Measurements from ENCODE around the gene FRAS1. TPM values are rescaled to one million over a fixed set of nuclear protein-coding genes. Genes with fewer than 3 reads are reported as not detected.
"Not testable (repeated sequence)": the region's sequence is repeated elsewhere in the genome, so short reads cannot be mapped to it uniquely, and the experiment has no call there.

The FRAS1 gene
- total RNA-seq, 2 donors from 2014 or later, result 0.07 to 0.10 TPM

DNA sequence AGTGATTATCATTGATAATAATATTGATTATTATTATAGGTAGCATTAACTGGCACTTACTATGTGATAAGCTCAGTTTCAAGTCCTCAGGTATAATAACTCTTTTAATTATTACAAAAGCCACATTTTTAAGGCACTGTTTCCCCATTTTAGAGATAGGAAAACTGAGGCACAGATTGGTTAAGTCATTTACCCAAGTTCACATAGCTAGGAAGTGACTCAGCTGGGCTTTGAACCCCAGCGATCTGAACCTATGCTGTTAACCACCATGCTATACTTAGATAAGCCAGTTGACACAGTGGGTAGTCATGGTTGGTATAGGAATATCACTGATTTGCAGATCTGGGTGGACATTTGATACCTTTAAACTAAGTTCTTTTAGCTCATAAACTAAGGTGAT lies 110.4 kb downstream of the FRAS1 start:
- peaks cover 7% of the 10 kb centered on the region for H3K27me3 Mint-ChIP-seq (ENCODE audit: low read depth)
- H3K36me3 Mint-ChIP-seq (ENCODE audit: insufficient read depth in 2 of 2), result no peaks in the 10 kb centered on the region
- no peak overlapping the region for H3K4me3 Mint-ChIP-seq
- DNase-seq, result no peak
- H3K4me1 Mint-ChIP-seq (ENCODE audit: low read depth), result no peaks in the 10 kb centered on the region
- H3K9me3 Mint-ChIP-seq, result no peaks in the 10 kb centered on the region
- H3K27ac Mint-ChIP-seq, result no peak overlapping the region
- no peak for ATAC-seq (replicated peaks in 1 of 2)

DNA sequence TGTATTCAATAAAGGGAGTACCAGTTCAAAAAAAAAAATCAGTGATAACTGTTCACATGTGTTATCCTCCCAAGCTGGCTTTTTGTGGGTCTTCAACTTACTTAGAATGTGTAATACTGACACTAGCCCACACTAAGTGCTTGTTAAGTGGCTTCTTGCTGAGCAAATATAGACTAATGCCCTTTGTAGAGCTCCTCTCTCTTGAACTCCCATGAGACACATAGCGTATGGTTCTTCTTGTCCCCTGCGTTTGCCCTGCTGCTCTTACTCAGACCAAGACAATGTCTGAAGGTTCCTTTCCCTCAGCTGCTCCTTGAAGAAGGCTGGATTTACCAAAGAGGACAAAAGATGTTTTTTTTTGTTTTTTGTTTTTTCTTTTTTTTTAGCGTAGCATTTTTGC lies 110.9 kb downstream of the FRAS1 start:
- ATAC-seq (replicated peaks in 1 of 2), result no peak
- no peaks in the 10 kb centered on the region for H3K4me1 Mint-ChIP-seq (ENCODE audit: low read depth)

DNA sequence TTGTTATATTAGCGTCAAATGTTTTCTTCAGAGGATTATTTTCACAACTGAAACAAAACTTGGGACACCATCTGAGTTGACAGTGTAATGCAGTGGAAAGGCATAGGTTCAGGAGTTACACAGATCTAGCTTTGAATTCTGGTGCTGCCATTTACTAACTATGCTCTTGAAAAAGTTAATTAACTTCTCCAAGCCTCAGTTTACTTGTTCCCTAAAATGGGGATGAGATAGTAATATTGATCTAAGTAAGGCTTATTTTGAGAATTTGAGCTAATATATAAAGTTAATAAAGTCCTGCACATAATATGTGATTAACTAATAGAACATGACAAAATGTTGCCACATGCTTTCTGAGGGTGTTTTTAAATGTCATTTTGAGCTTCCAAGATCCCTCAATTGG lies 112.6 kb downstream of the FRAS1 start:
- Mint-ChIP-seq H3K36me3 (ENCODE audit: insufficient read depth in 2 of 2) (no peaks in the 10 kb centered on the region), H3K4me1 (ENCODE audit: low read depth) (no peaks in the 10 kb centered on the region), H3K9me3 (no peaks in the 10 kb centered on the region), H3K4me3 (no peak overlapping the region), H3K27ac (no peak overlapping the region), H3K27me3 (ENCODE audit: low read depth) (peaks cover 7% of the 10 kb centered on the region)
- no peak for DNase-seq
- no peak for ATAC-seq (replicated peaks in 1 of 2)

More for the DNA sequence above, 110.9 kb downstream of the FRAS1 start:
- H3K4me3 Mint-ChIP-seq, result no peak overlapping the region
- H3K36me3 Mint-ChIP-seq (ENCODE audit: insufficient read depth in 2 of 2), result no peaks in the 10 kb centered on the region
- DNase-seq, result no peak
- peaks cover 7% of the 10 kb centered on the region for H3K27me3 Mint-ChIP-seq (ENCODE audit: low read depth)
- H3K27ac Mint-ChIP-seq, result no peak overlapping the region
- no peaks in the 10 kb centered on the region for H3K9me3 Mint-ChIP-seq

DNA sequence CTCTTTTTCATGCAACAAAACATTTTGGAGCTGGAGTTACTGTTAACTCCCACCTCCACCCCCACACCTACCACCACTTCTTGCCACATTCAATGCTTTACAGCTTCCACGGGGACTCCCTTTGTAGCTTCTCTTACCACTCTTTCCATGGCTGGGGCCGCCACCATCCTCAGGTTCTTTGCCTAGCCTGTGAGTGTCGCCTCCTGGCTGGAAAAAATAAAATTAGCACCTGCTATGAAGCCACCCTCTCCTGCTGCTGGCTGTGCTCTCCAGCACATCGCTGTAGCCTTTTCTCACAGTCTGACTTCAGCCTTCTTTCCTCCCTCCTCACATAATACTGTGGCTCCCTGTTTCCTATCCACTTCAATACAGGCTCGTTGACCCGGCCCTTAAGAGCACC lies 114.4 kb downstream of the FRAS1 start:
- DNase-seq (no peak), ATAC-seq (replicated peaks in 1 of 2) (no peak)
- Mint-ChIP-seq H3K27me3 (ENCODE audit: low read depth) (peaks cover 7% of the 10 kb centered on the region), H3K4me1 (ENCODE audit: low read depth) (no peaks in the 10 kb centered on the region), H3K27ac (no peak overlapping the region), H3K9me3 (no peaks in the 10 kb centered on the region), H3K4me3 (no peak overlapping the region), H3K36me3 (ENCODE audit: insufficient read depth in 2 of 2) (no peaks in the 10 kb centered on the region)

DNA sequence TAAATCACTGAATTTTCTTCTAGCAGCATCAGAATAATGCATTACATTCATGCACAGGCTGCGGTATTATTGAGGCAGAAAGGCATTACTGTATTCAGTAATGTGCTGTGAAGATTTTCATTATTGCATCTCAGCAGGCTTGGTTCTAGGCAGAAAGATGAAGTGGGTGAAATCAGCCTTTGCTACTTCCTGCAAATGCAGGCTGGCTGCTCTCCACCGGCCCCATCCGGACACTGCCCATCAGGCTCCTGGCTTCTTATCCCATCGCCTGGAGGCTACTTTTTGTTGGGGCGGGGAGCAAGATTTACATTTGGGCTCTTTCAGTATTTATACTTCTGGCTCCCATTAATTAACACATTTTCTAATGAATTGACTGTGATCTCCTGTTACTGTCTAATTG lies 117.8 kb downstream of the FRAS1 start:
- DNase-seq (no peak), ATAC-seq (replicated peaks in 1 of 2) (no peak)
- Mint-ChIP-seq H3K4me3 (no peak overlapping the region), H3K36me3 (ENCODE audit: insufficient read depth in 2 of 2) (no peaks in the 10 kb centered on the region), H3K4me1 (ENCODE audit: low read depth) (no peaks in the 10 kb centered on the region), H3K9me3 (no peaks in the 10 kb centered on the region), H3K27ac (no peak overlapping the region), H3K27me3 (ENCODE audit: low read depth) (no peaks in the 10 kb centered on the region)

DNA sequence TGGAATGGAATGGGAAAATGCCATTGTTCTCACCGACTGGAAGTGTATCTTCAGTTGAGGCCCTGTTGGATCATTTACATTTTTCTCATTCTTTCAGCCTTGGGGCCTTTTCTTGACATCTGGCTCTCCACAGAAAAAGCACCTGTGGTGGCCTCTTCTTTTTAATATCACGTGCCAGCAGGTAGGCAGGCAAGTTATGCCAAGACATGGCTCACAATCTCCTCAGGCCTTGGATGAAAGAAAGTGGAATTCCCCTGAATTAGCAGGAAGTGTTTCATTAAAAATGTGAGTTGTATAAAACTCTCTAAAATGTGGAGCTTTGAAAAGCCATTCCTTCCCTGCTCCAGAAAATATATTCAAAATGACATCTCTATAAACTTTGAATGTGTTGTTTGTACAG lies 122.1 kb downstream of the FRAS1 start:
- no peaks in the 10 kb centered on the region for H3K4me1 Mint-ChIP-seq (ENCODE audit: low read depth)
- H3K36me3 Mint-ChIP-seq (ENCODE audit: insufficient read depth in 2 of 2), result no peaks in the 10 kb centered on the region
- H3K27ac Mint-ChIP-seq, result no peak overlapping the region
- DNase-seq (no peak), ATAC-seq (replicated peaks in 1 of 2) (no peak)
- H3K27me3 Mint-ChIP-seq (ENCODE audit: low read depth), result no peaks in the 10 kb centered on the region
- H3K9me3 Mint-ChIP-seq, result peaks cover 0 to 5% of the 10 kb centered on the region in 2 donors
- no peak overlapping the region for H3K4me3 Mint-ChIP-seq

DNA sequence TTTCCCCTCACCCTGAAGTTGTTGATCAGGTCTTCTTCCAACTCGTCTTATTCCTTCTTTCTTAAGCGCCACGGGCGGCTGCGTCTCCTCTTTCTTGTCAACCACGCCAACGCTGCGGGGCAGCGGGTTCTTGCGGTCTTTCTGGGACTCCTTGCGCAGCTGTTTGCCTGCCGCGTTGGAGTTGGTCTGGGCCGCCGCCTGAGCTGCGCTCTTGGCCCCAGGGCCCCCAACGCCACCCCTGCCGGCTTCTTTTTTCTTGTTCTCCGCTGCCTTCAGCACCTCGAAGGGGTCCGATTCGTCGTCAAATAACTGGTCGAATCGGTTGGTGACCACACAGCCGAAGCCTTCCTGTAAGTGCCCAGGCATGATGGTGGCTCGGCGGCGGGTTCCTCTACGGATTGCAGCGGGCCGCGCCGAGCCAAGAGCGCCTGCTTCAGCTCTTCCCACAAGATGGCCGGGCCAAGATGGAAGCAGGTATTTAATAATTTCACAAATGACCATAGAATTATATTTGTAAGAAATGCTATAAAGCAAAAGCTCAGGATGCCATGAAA lies 124.6 kb downstream of the FRAS1 start:
- not testable (repeated sequence) for H3K4me3 Mint-ChIP-seq; H3K9me3 Mint-ChIP-seq; H3K4me1 Mint-ChIP-seq (ENCODE audit: low read depth); H3K36me3 Mint-ChIP-seq (ENCODE audit: insufficient read depth in 2 of 2); ATAC-seq (replicated peaks in 1 of 2); DNase-seq; H3K27ac Mint-ChIP-seq; H3K27me3 Mint-ChIP-seq (ENCODE audit: low read depth)

DNA sequence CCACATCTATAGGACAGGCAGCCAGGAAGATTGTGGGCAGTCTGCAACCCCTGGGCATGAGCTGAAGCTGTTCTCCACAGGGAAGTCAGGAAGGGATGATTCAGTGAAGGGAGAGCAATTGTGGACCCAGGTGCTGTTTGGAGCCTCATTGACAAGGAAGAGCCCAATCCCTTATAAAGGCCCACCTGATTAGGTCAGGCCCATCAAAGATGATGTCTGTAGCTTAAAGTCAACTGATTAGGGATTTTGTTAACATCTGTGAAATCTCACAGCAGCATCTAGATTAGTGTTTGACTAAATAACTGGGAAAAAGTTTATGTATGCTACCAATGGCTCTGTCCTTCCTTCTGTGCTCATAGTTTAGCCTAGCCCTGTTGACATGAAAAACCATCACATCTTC lies 127.5 kb downstream of the FRAS1 start:
- Mint-ChIP-seq H3K4me1 (ENCODE audit: low read depth) (no peaks in the 10 kb centered on the region), H3K9me3 (peaks cover 0 to 6% of the 10 kb centered on the region in 2 donors), H3K4me3 (no peak overlapping the region), H3K27me3 (ENCODE audit: low read depth) (no peaks in the 10 kb centered on the region), H3K27ac (no peak overlapping the region), H3K36me3 (ENCODE audit: insufficient read depth in 2 of 2) (no peaks in the 10 kb centered on the region)
- ATAC-seq (replicated peaks in 1 of 2) (no peak), DNase-seq (no peak)

DNA sequence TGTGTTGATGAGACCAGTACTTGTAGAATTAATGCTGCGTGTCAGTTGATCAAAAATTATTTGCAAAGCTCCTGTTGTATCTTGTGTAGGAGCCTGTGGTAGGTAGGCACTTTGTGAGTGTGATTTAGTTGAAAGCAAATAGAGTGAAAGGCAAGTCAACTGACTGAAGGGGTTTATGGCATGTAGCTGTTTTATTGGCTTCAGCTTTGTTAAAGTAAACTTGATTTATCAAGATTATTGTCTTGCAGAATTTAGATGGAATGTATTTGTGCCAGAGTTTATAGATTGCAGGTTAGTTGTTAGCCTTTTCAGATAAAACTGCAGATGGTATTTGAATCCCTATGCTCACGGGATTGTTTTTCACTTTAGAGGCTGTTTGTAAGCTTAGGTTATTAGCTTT lies 128.0 kb downstream of the FRAS1 start:
- ATAC-seq (replicated peaks in 1 of 2), result no peak
- Mint-ChIP-seq H3K27ac (no peak overlapping the region), H3K36me3 (ENCODE audit: insufficient read depth in 2 of 2) (no peaks in the 10 kb centered on the region), H3K4me1 (ENCODE audit: low read depth) (no peaks in the 10 kb centered on the region), H3K4me3 (no peak overlapping the region), H3K9me3 (peaks cover 0 to 6% of the 10 kb centered on the region in 2 donors), H3K27me3 (ENCODE audit: low read depth) (no peaks in the 10 kb centered on the region)
- no peak for DNase-seq

DNA sequence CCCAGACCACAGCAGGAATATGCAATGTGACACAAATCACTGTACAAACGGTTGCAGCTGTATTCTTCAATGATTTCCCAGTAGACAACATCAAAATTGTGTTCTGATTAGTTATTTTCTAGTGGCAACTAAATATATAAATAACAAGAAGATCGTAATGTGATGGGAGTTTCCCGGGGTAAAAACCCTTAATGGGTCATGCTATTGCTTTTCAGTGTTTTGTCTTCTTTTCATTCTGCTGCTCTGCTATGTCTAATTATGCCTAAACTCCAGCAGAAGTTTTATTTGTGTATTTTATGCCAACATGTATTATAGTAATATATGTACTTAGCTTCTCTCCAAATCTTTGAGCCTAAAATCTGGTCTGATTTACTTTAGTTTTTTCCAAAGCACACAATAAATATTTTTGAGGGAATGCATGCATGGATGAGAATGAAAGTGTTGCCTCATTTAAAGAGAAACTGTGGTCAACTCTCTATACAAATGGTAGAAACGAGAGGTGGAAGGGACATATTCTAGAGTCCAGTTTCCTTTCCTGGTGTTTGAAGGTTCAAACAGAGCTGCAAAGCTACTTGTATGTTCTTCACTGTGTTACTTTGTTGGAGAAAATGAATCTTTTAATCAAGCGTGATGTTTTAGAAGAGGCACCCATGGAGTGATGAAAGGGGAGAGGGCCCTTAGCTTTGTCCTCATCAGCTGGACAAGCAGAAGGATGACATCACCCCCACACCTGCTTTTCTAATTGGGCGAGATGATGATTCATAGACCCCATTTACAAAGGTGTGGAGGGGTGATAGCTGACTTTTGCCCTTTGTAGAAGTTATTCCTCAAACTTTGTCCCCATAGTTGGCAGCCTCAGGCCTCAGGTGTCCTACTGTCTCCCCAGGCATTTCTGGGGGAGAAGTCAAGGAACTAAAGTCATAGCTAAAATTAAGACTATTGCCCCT lies 129.7 kb downstream of the FRAS1 start:
- no peak for ATAC-seq (replicated peaks in 1 of 2)
- H3K27ac Mint-ChIP-seq, result no peak overlapping the region
- no peaks in the 10 kb centered on the region for H3K4me1 Mint-ChIP-seq (ENCODE audit: low read depth)
- DNase-seq, result no peak
- H3K9me3 Mint-ChIP-seq, result peaks cover 0 to 1% of the 10 kb centered on the region in 2 donors
- H3K27me3 Mint-ChIP-seq (ENCODE audit: low read depth), result no peaks in the 10 kb centered on the region
- H3K4me3 Mint-ChIP-seq, result no peak overlapping the region
- no peaks in the 10 kb centered on the region for H3K36me3 Mint-ChIP-seq (ENCODE audit: insufficient read depth in 2 of 2)

DNA sequence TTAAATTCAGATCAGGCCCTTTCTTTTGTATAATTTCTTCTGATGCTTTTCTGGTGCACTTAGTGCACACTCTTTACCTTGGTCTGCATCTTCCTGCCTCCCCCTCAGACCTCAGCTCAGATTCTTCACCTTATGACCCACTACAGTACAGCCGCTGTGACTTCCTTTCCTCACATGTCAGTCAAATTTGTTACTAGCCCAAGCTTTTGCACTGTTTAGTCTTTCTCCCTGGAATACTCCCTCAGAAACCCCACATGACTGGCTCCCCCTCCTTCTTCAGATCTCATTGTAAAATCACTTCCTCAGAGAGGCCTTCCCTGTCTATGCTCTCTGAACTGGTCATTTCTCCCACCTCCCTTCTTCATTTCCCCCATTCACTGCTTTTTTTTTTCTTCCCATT lies 132.9 kb downstream of the FRAS1 start:
- DNase-seq, result no peak
- Mint-ChIP-seq H3K27me3 (ENCODE audit: low read depth) (no peaks in the 10 kb centered on the region), H3K27ac (no peak overlapping the region), H3K4me3 (no peak overlapping the region), H3K4me1 (ENCODE audit: low read depth) (no peaks in the 10 kb centered on the region), H3K36me3 (ENCODE audit: insufficient read depth in 2 of 2) (peaks cover 0 to 2% of the 10 kb centered on the region in 2 donors), H3K9me3 (peaks cover 2 to 6% of the 10 kb centered on the region in 2 donors)
- no peak for ATAC-seq (replicated peaks in 1 of 2)

DNA sequence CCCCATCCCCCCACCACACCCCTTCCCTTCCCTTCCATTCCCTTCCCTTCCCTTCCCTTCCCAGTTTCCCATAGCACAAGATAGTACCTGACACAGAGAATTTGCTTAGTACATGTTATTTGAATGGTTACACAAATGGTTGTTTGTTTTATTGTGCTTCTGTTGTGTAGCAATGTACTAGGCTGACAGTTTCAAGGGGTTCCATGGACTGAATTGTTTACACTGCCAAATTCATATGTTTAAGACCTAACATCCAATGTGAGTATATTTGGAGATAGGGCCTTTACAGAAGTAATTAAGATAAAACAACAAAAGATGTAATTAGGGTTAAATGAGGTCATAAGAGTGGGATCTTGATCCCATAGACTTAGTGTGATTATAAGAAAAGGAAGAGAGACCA lies 133.5 kb downstream of the FRAS1 start:
- Mint-ChIP-seq H3K27me3 (ENCODE audit: low read depth) (no peaks in the 10 kb centered on the region), H3K4me1 (ENCODE audit: low read depth) (no peaks in the 10 kb centered on the region), H3K4me3 (no peak overlapping the region), H3K36me3 (ENCODE audit: insufficient read depth in 2 of 2) (peaks cover 0 to 2% of the 10 kb centered on the region in 2 donors), H3K27ac (no peak overlapping the region), H3K9me3 (peaks cover 3 to 6% of the 10 kb centered on the region in 2 donors)
- DNase-seq (no peak), ATAC-seq (replicated peaks in 1 of 2) (no peak)

DNA sequence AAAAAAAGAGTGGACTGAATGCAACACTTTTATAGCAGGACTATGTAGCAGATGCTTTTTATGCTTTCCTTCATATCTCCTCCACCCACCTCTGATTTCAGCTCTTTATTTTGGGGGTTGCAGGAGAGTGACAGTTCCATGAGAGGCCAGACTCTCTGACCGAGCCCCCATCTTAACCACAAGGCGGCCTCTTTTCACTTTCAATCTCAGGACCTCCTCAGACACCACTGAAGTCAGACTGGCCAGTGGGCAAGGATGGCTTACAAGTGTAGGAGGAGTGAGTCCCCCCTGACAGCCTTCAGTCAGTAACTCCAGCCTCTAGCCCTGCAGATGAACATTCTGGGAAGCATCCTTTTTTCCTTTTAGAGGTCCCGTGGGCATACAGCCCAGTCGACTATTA lies 140.8 kb downstream of the FRAS1 start:
- no peak overlapping the region for H3K4me3 Mint-ChIP-seq
- H3K27me3 Mint-ChIP-seq (ENCODE audit: low read depth), result no peaks in the 10 kb centered on the region
- H3K4me1 Mint-ChIP-seq (ENCODE audit: low read depth), result no peaks in the 10 kb centered on the region
- H3K36me3 Mint-ChIP-seq (ENCODE audit: insufficient read depth in 2 of 2), result peaks cover 0 to 2% of the 10 kb centered on the region in 2 donors
- ATAC-seq (replicated peaks in 1 of 2) (no peak), DNase-seq (no peak)
- H3K9me3 Mint-ChIP-seq, result peaks cover 3 to 4% of the 10 kb centered on the region in 2 donors
- no peak overlapping the region for H3K27ac Mint-ChIP-seq
